ENCODE results near the gene CNOT6L.

CNOT6L gene

GRCh38 chr4:77711469-77711868 lies 107.7 kb downstream of the CNOT6L start:
- H3K4me1 ChIP-seq: no peaks in the 10 kb centered on the region
- no peak for DNase-seq
- TF ChIP-seq CTCF (IDR thresholded peaks at IDR 0.05): no peak

GRCh38 chr4:77710684-77711083 lies 108.5 kb downstream of the CNOT6L start:
- no peak for TF ChIP-seq CTCF (IDR thresholded peaks at IDR 0.05)
- DNase-seq: no peak
- intact Hi-C loops (cut with DNase I; ENCODE audit: low total_unique reads): no loop called here
- Histone ChIP-seq H3K27me3 (no peaks in the 10 kb centered on the region), H3K27ac (no peak overlapping the region), H3K36me3 (no peaks in the 10 kb centered on the region), H3K4me1 (no peaks in the 10 kb centered on the region), H3K9me3 (no peaks in the 10 kb centered on the region), H3K4me3 (no peak overlapping the region)

More at GRCh38 chr4:77711469-77711868, 107.7 kb downstream of the CNOT6L start:
- Histone ChIP-seq H3K4me3 (no peak overlapping the region), H3K27me3 (no peaks in the 10 kb centered on the region), H3K9me3 (no peaks in the 10 kb centered on the region), H3K27ac (no peak overlapping the region), H3K36me3 (no peaks in the 10 kb centered on the region)
- intact Hi-C loops (cut with DNase I; ENCODE audit: low total_unique reads): no loop called here

GRCh38 chr4:77710059-77710458 lies 109.1 kb downstream of the CNOT6L start:
- no peaks in the 10 kb centered on the region for H3K36me3 ChIP-seq
- H3K4me1 ChIP-seq: no peaks in the 10 kb centered on the region
- intact Hi-C loops (cut with DNase I; ENCODE audit: low total_unique reads): no loop called here
- H3K9me3 ChIP-seq: no peaks in the 10 kb centered on the region
- DNase-seq: no peak
- no peak overlapping the region for H3K4me3 ChIP-seq
- no peak overlapping the region for H3K27ac ChIP-seq
- H3K27me3 ChIP-seq: no peaks in the 10 kb centered on the region
- TF ChIP-seq CTCF (IDR thresholded peaks at IDR 0.05): no peak

- DNase-seq: no peak
- no peaks in the 10 kb centered on the region for H3K27me3 ChIP-seq
- H3K36me3 ChIP-seq: no peaks in the 10 kb centered on the region
- H3K27ac ChIP-seq: no peak overlapping the region
- no peaks in the 10 kb centered on the region for H3K4me1 ChIP-seq
- H3K9me3 ChIP-seq: no peaks in the 10 kb centered on the region
- intact Hi-C loops (cut with DNase I; ENCODE audit: low total_unique reads): no loop called here
- no peak overlapping the region for H3K4me3 ChIP-seq
- no peak for TF ChIP-seq CTCF (IDR thresholded peaks at IDR 0.05)
Observed at GRCh38 chr4:77706717-77707116, 112.5 kb downstream of the CNOT6L start.

GRCh38 chr4:77703666-77704065 lies 115.5 kb downstream of the CNOT6L start:
- intact Hi-C loops (cut with DNase I; ENCODE audit: low total_unique reads): no loop called here
- DNase-seq: no peak
- Histone ChIP-seq H3K27me3 (no peaks in the 10 kb centered on the region), H3K9me3 (no peaks in the 10 kb centered on the region), H3K27ac (no peak overlapping the region), H3K36me3 (no peaks in the 10 kb centered on the region), H3K4me1 (peaks cover 0 to 10% (median 0%) of the 10 kb centered on the region in 4 donors), H3K4me3 (no peak overlapping the region)
- no peak for TF ChIP-seq CTCF (IDR thresholded peaks at IDR 0.05)

GRCh38 chr4:77701121-77701520 lies 118.0 kb downstream of the CNOT6L start:
- Histone ChIP-seq H3K27ac (no peak overlapping the region), H3K36me3 (no peaks in the 10 kb centered on the region), H3K27me3 (no peaks in the 10 kb centered on the region), H3K4me3 (no peak overlapping the region), H3K4me1 (peaks cover 0 to 16% (median 0%) of the 10 kb centered on the region in 4 donors), H3K9me3 (no peaks in the 10 kb centered on the region)
- DNase-seq: no peak
- intact Hi-C loops (cut with DNase I; ENCODE audit: low total_unique reads): no loop called here
- TF ChIP-seq CTCF (IDR thresholded peaks at IDR 0.05): no peak

All from tibial artery (tissue), 4 donors.